PC-3 (cell line): ENCODE data around the gene CDKN2B-AS1.
A peak's percentile ranks its signal among the peaks of the same experiment; 100 is the strongest.

Experiments used
- EZH2 ChIP-seq: fragments of 300-600 bp; sonication (generic); IDR thresholded peaks from one replicate; pipeline ENCODE4 v1.6.1; 2017; ENCODE audit warnings: antibody characterized with exemption, mild to moderate bottlenecking, low read length; ENCODE audit not compliant: unreplicated experiment
- TF ChIP-seq, protein P1 (sequence below): fragments of 300-600 bp; sonication (generic); conservative IDR thresholded peaks from 2 replicates; pipeline ENCODE4 v1.5.1; 2017; ENCODE audit warnings: antibody characterized with exemption, low read depth, mild to moderate bottlenecking, low read length

GRCh38 chr9:22053178-22053577, 58.6 kb downstream of the CDKN2B-AS1 start:
- no peak for TF ChIP-seq EZH2
- TF ChIP-seq, protein P1, sequence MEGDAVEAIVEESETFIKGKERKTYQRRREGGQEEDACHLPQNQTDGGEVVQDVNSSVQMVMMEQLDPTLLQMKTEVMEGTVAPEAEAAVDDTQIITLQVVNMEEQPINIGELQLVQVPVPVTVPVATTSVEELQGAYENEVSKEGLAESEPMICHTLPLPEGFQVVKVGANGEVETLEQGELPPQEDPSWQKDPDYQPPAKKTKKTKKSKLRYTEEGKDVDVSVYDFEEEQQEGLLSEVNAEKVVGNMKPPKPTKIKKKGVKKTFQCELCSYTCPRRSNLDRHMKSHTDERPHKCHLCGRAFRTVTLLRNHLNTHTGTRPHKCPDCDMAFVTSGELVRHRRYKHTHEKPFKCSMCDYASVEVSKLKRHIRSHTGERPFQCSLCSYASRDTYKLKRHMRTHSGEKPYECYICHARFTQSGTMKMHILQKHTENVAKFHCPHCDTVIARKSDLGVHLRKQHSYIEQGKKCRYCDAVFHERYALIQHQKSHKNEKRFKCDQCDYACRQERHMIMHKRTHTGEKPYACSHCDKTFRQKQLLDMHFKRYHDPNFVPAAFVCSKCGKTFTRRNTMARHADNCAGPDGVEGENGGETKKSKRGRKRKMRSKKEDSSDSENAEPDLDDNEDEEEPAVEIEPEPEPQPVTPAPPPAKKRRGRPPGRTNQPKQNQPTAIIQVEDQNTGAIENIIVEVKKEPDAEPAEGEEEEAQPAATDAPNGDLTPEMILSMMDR, result peak; percentile 31
